Loucy (cell line): ENCODE measurements around the gene NFIX.

Experiments
- H2AFZ ChIP-seq: fragments of 200-600 bp; sonication (generic); 2 replicates; pipeline ENCODE4 v1.6.0; 2016; ENCODE audit warnings: antibody characterized with exemption, mild to moderate bottlenecking, low read length, moderate library complexity
- H3F3A ChIP-seq: fragments of 200-600 bp; 2 replicates; pipeline ENCODE4 v1.6.0; 2016; ENCODE audit warnings: antibody characterized with exemption, low read depth, mild to moderate bottlenecking
- H3K27me3 ChIP-seq: fragments of 200-600 bp; sonication (generic); 2 replicates; pipeline ENCODE4 v1.6.1; 2014; ENCODE audit warnings: low read length, mild to moderate bottlenecking; ENCODE audit not compliant: insufficient read depth, poor library complexity, severe bottlenecking
- H3K36me3 ChIP-seq: fragments of 200-600 bp; sonication (generic); 2 replicates; pipeline ENCODE4 v1.6.1; 2016; ENCODE audit warnings: low read length; ENCODE audit not compliant: insufficient read depth
- H3K4me1 ChIP-seq: fragments of 200-600 bp; sonication (generic); 2 replicates; pipeline ENCODE4 v1.5.1; 2014; ENCODE audit warnings: low read length, mild to moderate bottlenecking; ENCODE audit not compliant: insufficient read depth, poor library complexity, severe bottlenecking
- H3K4me2 ChIP-seq: fragments of 200-600 bp; sonication (generic); 2 replicates; pipeline ENCODE4 v1.6.0; 2014; ENCODE audit warnings: antibody characterized with exemption, low read length, low read depth, mild to moderate bottlenecking; ENCODE audit not compliant: poor library complexity, severe bottlenecking
- H3K4me3 ChIP-seq: fragments of 200-600 bp; sonication (generic); 2 replicates; pipeline ENCODE4 v1.5.1; 2014; ENCODE audit warnings: low read length, mild to moderate bottlenecking, mixed read lengths; ENCODE audit not compliant: poor library complexity, severe bottlenecking
- H3K79me2 ChIP-seq: fragments of 200-600 bp; sonication (generic); 2 replicates; pipeline ENCODE4 v1.6.1; 2014; ENCODE audit warnings: low read length; ENCODE audit not compliant: insufficient read depth
- H3K9ac ChIP-seq: fragments of 200-600 bp; sonication (generic); 2 replicates; pipeline ENCODE4 v1.6.0; 2014; ENCODE audit warnings: mild to moderate bottlenecking, low read depth, low read length, moderate library complexity; ENCODE audit not compliant: poor library complexity, severe bottlenecking
- H3K9me2 ChIP-seq: fragments of 200-600 bp; sonication (generic); replicated peaks from 2 replicates; pipeline ENCODE4 v1.6.1; 2016; ENCODE audit warnings: low read depth, low read length, mixed read lengths
- H3K9me3 ChIP-seq: fragments of 200-600 bp; sonication (generic); 2 replicates; pipeline ENCODE4 v1.6.1; 2014; ENCODE audit warnings: mild to moderate bottlenecking, antibody characterized with exemption, low read length, low read depth; ENCODE audit not compliant: insufficient read depth
- H4K20me1 ChIP-seq: fragments of 200-600 bp; sonication (generic); 2 replicates; pipeline ENCODE4 v1.6.0; 2014; ENCODE audit warnings: antibody characterized with exemption, low read length, mild to moderate bottlenecking; ENCODE audit not compliant: insufficient read depth, poor library complexity, severe bottlenecking
- EZH2phosphoT487 ChIP-seq: fragments of 200-600 bp; IDR thresholded peaks from 2 replicates; pipeline ENCODE4 v1.6.1; 2018; ENCODE audit warnings: antibody characterized with exemption, mild to moderate bottlenecking, moderate library complexity, borderline replicate concordance
- TF ChIP-seq, protein P1 (sequence below): fragments of 200-600 bp; sonication (generic); conservative IDR thresholded peaks from 2 replicates; pipeline ENCODE4 v1.5.1; 2014; ENCODE audit warnings: mild to moderate bottlenecking, antibody characterized with exemption, low read length

Gene NFIX

DNA sequence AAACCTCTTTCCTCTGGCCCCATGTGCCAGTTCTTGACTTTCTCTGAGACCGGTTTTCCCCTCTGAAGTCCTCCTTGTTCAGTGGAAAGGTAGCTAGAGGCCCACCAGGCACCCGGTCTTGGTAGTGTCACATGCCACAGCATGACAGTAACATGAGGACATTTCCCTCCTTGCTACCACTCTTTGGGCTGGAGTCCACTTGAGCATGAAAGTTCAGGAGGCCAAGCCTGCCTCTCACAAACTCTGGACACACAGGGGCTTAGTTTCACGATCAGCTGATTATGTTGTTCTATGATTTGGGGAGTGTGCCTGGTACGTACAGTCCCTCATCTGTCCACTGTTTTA lies 45.6 kb downstream of the NFIX start:
- Histone ChIP-seq H4K20me1 (no peaks in the 10 kb centered on the region), H3K36me3 (no peaks in the 10 kb centered on the region), H2AFZ (no peak overlapping the region), H3K4me2 (no peak overlapping the region), H3K9ac (no peak overlapping the region), H3K9me3 (no peaks in the 10 kb centered on the region), H3K27me3 (no peaks in the 10 kb centered on the region), H3K79me2 (no peaks in the 10 kb centered on the region), H3K9me2 (no peaks in the 10 kb centered on the region), H3K4me3 (no peak overlapping the region), H3F3A (no peaks in the 10 kb centered on the region), H3K4me1 (peaks cover 11% of the 10 kb centered on the region)
- TF ChIP-seq, protein P1, sequence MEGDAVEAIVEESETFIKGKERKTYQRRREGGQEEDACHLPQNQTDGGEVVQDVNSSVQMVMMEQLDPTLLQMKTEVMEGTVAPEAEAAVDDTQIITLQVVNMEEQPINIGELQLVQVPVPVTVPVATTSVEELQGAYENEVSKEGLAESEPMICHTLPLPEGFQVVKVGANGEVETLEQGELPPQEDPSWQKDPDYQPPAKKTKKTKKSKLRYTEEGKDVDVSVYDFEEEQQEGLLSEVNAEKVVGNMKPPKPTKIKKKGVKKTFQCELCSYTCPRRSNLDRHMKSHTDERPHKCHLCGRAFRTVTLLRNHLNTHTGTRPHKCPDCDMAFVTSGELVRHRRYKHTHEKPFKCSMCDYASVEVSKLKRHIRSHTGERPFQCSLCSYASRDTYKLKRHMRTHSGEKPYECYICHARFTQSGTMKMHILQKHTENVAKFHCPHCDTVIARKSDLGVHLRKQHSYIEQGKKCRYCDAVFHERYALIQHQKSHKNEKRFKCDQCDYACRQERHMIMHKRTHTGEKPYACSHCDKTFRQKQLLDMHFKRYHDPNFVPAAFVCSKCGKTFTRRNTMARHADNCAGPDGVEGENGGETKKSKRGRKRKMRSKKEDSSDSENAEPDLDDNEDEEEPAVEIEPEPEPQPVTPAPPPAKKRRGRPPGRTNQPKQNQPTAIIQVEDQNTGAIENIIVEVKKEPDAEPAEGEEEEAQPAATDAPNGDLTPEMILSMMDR = no peak
- no peak for TF ChIP-seq EZH2phosphoT487

GRCh38 chr19:13042443-13043130 lies 47.3 kb downstream of the NFIX start:
- H3K36me3 ChIP-seq = no peaks in the 10 kb centered on the region
- H3F3A ChIP-seq = no peaks in the 10 kb centered on the region
- no peaks in the 10 kb centered on the region for H3K9me2 ChIP-seq
- TF ChIP-seq, protein P1 = no peak
- TF ChIP-seq EZH2phosphoT487 = no peak
- H2AFZ ChIP-seq = no peak overlapping the region
- peak overlapping the region; percentile 23 for H3K4me2 ChIP-seq
- no peaks in the 10 kb centered on the region for H3K79me2 ChIP-seq
- H3K4me1 ChIP-seq = peaks cover 11% of the 10 kb centered on the region
- H4K20me1 ChIP-seq = no peaks in the 10 kb centered on the region
- no peaks in the 10 kb centered on the region for H3K9me3 ChIP-seq
- no peak overlapping the region for H3K4me3 ChIP-seq
- H3K9ac ChIP-seq = no peak overlapping the region
- no peaks in the 10 kb centered on the region for H3K27me3 ChIP-seq

DNA sequence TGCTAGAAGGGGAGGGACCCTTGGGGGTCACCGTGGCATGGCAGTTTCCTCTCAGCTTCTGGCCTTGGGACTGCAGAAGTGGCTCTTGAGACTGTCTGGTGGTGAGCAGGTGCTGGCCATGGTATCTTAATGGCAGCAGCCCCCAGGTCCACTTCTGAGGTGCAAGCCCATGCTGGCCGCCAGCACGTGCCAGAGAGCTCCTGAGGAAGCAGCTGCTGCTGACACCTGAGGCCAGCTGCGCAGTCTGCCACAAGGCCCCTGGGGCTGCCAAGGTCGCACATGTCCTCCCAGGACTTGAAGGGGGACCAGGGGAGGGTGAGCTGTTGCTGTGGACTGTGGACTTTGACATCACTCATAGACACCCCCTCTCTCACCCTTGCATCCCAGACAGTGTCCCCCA lies 48.0 kb downstream of the NFIX start:
- H3K9me2 ChIP-seq = no peaks in the 10 kb centered on the region
- peak overlapping the region; percentile 23 for H3K4me2 ChIP-seq
- peaks cover 11% of the 10 kb centered on the region for H3K4me1 ChIP-seq
- H3K9me3 ChIP-seq = no peaks in the 10 kb centered on the region
- H3K27me3 ChIP-seq = no peaks in the 10 kb centered on the region
- H3F3A ChIP-seq = no peaks in the 10 kb centered on the region
- no peak overlapping the region for H2AFZ ChIP-seq
- H3K79me2 ChIP-seq = no peaks in the 10 kb centered on the region
- no peak for TF ChIP-seq EZH2phosphoT487
- TF ChIP-seq, protein P1 = no peak
- H3K9ac ChIP-seq = peak overlapping the region; percentile 5
- no peak overlapping the region for H3K4me3 ChIP-seq
- no peaks in the 10 kb centered on the region for H4K20me1 ChIP-seq
- no peaks in the 10 kb centered on the region for H3K36me3 ChIP-seq
